SIG-M5 treated with dmso at 0.1 percent for 504 hours (cell line): ENCODE measurements around the gene CACTIN.
"Not testable (repeated sequence)": the region's sequence is repeated elsewhere in the genome, so short reads cannot be mapped to it uniquely, and the experiment has no call there.

Experiments used
- DNase-seq: peaks from one replicate; lab custom pipeline; 2025; ENCODE audit not compliant: unreplicated experiment; lab: John Stamatoyannopoulos, UW

The CACTIN gene

GRCh38 chr19:3626473-3627350 is at the start of gene CACTIN:
Gene CACTIN (minus strand): TSS chr19:3626790. CDS start chr19:3626762, 28 bp downstream.
- peak; percentile 97 for DNase-seq

GRCh38 chr19:3674784-3675543 is 48.4 kb upstream of the CACTIN start:
- no peak for DNase-seq

- DNase-seq: no peak
These were observed 47.2 kb upstream of the CACTIN start for GRCh38 chr19:3673506-3674439.

GRCh38 chr19:3672993-3673392 is 46.4 kb upstream of the CACTIN start:
- DNase-seq: no peak

GRCh38 chr19:3672575-3672948 is 46.0 kb upstream of the CACTIN start:
- DNase-seq: no peak

GRCh38 chr19:3671680-3672574 is 45.3 kb upstream of the CACTIN start:
- no peak for DNase-seq

- no peak for DNase-seq
These were observed 44.4 kb upstream of the CACTIN start for GRCh38 chr19:3670796-3671679.

- no peak for DNase-seq
These were observed 43.6 kb upstream of the CACTIN start for GRCh38 chr19:3669947-3670795.

- no peak for DNase-seq
These were observed 42.7 kb upstream of the CACTIN start for GRCh38 chr19:3669082-3669946.

- no peak for DNase-seq
These were observed 41.9 kb upstream of the CACTIN start for GRCh38 chr19:3668331-3669081.

- DNase-seq: no peak
These were observed 41.2 kb upstream of the CACTIN start for GRCh38 chr19:3667766-3668165.

GRCh38 chr19:3667037-3667638 is 40.5 kb upstream of the CACTIN start:
- no peak for DNase-seq

- not testable (repeated sequence) for DNase-seq
These were observed 39.9 kb upstream of the CACTIN start for GRCh38 chr19:3666545-3666856.

- DNase-seq: no peak
These were observed 39.3 kb upstream of the CACTIN start for GRCh38 chr19:3665681-3666544.

- DNase-seq: no peak
These were observed 38.5 kb upstream of the CACTIN start for GRCh38 chr19:3664879-3665642.
